CD4-positive, alpha-beta memory T cell (primary cell): ENCODE results near the gene NPAS1. TPM values are rescaled to one million over a fixed set of nuclear protein-coding genes. Genes with fewer than 3 reads are reported as not detected.

Experiments used
- CTCF ChIA-PET: fragments of 350-600 bp; sonication (Branson Sonifier 250); formaldehyde crosslinking; loops from one replicate; lab custom pipeline; 2021; ENCODE audit warnings: inconsistent platforms; ENCODE audit not compliant: partially characterized antibody; lab: Charles Lee
- POLR2A ChIA-PET: fragments of 350-600 bp; sonication (Branson Sonifier 250); formaldehyde crosslinking; loops from one replicate; lab custom pipeline; 2021; ENCODE audit not compliant: partially characterized antibody; lab: Charles Lee
- DNase-seq, 5 donors: peaks; one replicate each; pipeline versions ENCODE4 v3.0.0 to v3.0.0-alpha.2; 2020 to 2022; ENCODE audit warnings: mixed read lengths in 1 of 5
- H3K27ac ChIP-seq: one replicate; pipeline ENCODE4 v1.7.0; 2013; ENCODE audit warnings: low read depth, low read length
- H3K27me3 ChIP-seq: 2 replicates; pipeline ENCODE4 v1.7.0; 2013; ENCODE audit warnings: mild to moderate bottlenecking, low read length, moderate library complexity; ENCODE audit not compliant: insufficient read depth
- H3K36me3 ChIP-seq: 2 replicates; pipeline ENCODE4 v1.7.0; 2013; ENCODE audit warnings: mild to moderate bottlenecking, low read length, moderate library complexity; ENCODE audit not compliant: insufficient read depth
- H3K4me1 ChIP-seq: 2 replicates; pipeline ENCODE4 v1.7.0; 2013; ENCODE audit warnings: mild to moderate bottlenecking, low read length, moderate library complexity; ENCODE audit not compliant: insufficient read depth
- H3K4me3 ChIP-seq, 2 donors: one replicate each; pipeline ENCODE4 v1.7.0; 2013; ENCODE audit warnings: low read length in 2 of 2, mild to moderate bottlenecking in 1 of 2
- H3K9me3 ChIP-seq, 2 donors: one replicate each; pipeline ENCODE4 v1.7.0; 2013; ENCODE audit warnings: low read length in 2 of 2, control low read depth in 1 of 2; ENCODE audit not compliant: control insufficient read depth in 1 of 2
- H3K27ac Mint-ChIP-seq, 7 donors: one replicate each; pipeline ENCODE4 v1.8.0; 2020 to 2021; ENCODE audit warnings: mixed read lengths in 7 of 7, mild to moderate bottlenecking in 6 of 7, inconsistent platforms in 3 of 7, moderate library complexity in 3 of 7
- H3K27me3 Mint-ChIP-seq, 2 donors: one replicate each; pipeline ENCODE4 v1.8.0; 2020 to 2021; ENCODE audit warnings: mixed read lengths in 2 of 2
- H3K36me3 Mint-ChIP-seq, 2 donors: one replicate each; pipeline ENCODE4 v1.8.0; 2020 to 2021; ENCODE audit warnings: mixed read lengths in 2 of 2, inconsistent platforms in 1 of 2, mild to moderate bottlenecking in 1 of 2
- H3K4me1 Mint-ChIP-seq, 4 donors: one replicate each; pipeline ENCODE4 v1.8.0; 2020 to 2021; ENCODE audit warnings: mixed read lengths in 4 of 4, mild to moderate bottlenecking in 1 of 4
- H3K4me3 Mint-ChIP-seq, 8 donors: one replicate each; pipeline ENCODE4 v1.8.0; 2020 to 2021; ENCODE audit warnings: mixed read lengths in 8 of 8, mild to moderate bottlenecking in 7 of 8, moderate library complexity in 6 of 8, inconsistent platforms in 3 of 8
- H3K9me3 Mint-ChIP-seq, 8 donors: one replicate each; pipeline ENCODE4 v1.8.0; 2020 to 2021; ENCODE audit warnings: mixed read lengths in 8 of 8, mild to moderate bottlenecking in 5 of 8, inconsistent platforms in 3 of 8, moderate library complexity in 1 of 8
- intact Hi-C: fragments of 100-400 bp; cut with micrococcal nuclease; formaldehyde crosslinking; loops from one replicate; pipeline ENCODE4 v1.15.1; 2023
- polyA plus RNA-seq, 2 donors: library from polyadenylated mRNA; unstranded; fragments of 300-500 nt; fragmentation: Illumina TruSeq; gene quantifications; one replicate each; pipeline ENCODE4 v1.2.3, GENCODE V29; 2021
- total RNA-seq, 2 experiments: library from RNA; stranded (reverse); gene quantifications; one replicate each; pipeline ENCODE4 v1.2.3, GENCODE V29; 2021

NPAS1 gene
- total and polyA plus RNA-seq, 4 experiments from 2014 or later = 0.35 to 0.64 TPM; not detected in 2

- intact Hi-C loops = no loop called here
- no peak overlapping the region for H3K4me3 Mint-ChIP-seq
- H3K9me3 ChIP-seq = no peaks in the 10 kb centered on the region
- CTCF ChIA-PET = interaction anchor here (1.1 to 3.0 kb wide), 3 partner anchors 30 to 265 kb away, joined by 3 to 19 read pairs (median 3); no protein-coding TSS in a partner anchor
- POLR2A ChIA-PET = interaction anchor here (1.7 kb wide), 1 partner anchor 9 kb away, joined by 4 read pairs; no protein-coding TSS in a partner anchor
- no peak for DNase-seq
- no peaks in the 10 kb centered on the region for H3K9me3 Mint-ChIP-seq
- no peaks in the 10 kb centered on the region for H3K27me3 Mint-ChIP-seq
- H3K36me3 Mint-ChIP-seq = peaks cover 0 to 4% of the 10 kb centered on the region in 2 donors
- H3K4me1 Mint-ChIP-seq = peaks cover 17 to 42% (median 24%) of the 10 kb centered on the region in 4 donors
- peaks cover 16% of the 10 kb centered on the region for H3K4me1 ChIP-seq
- no peak overlapping the region for H3K27ac Mint-ChIP-seq
- no peaks in the 10 kb centered on the region for H3K36me3 ChIP-seq
- no peak overlapping the region for H3K27ac ChIP-seq
- H3K4me3 ChIP-seq = no peak overlapping the region
- H3K27me3 ChIP-seq = no peaks in the 10 kb centered on the region
These were observed 36.5 kb upstream of the NPAS1 start for GRCh38 chr19:46983097-46983496.

- Histone ChIP-seq H3K4me1 (peaks cover 16% of the 10 kb centered on the region), H3K36me3 (no peaks in the 10 kb centered on the region), H3K4me3 (no peak overlapping the region), H3K27me3 (no peaks in the 10 kb centered on the region), H3K27ac (no peak overlapping the region), H3K9me3 (no peaks in the 10 kb centered on the region)
- peaks cover 6 to 16% of the 10 kb centered on the region in 2 donors for H3K36me3 Mint-ChIP-seq
- no peaks in the 10 kb centered on the region for H3K9me3 Mint-ChIP-seq
- H3K27ac Mint-ChIP-seq = peak overlapping the region in 1 of 7 donors; percentile 13
- H3K27me3 Mint-ChIP-seq = no peaks in the 10 kb centered on the region
- no peak overlapping the region for H3K4me3 Mint-ChIP-seq
- DNase-seq = no peak
- ChIA-PET CTCF (interaction anchor here (1.1 to 3.0 kb wide), 3 partner anchors 29 to 263 kb away, joined by 3 to 19 read pairs (median 3); no protein-coding TSS in a partner anchor), POLR2A (no interaction called here)
- peaks cover 17 to 36% (median 20%) of the 10 kb centered on the region in 4 donors for H3K4me1 Mint-ChIP-seq
- intact Hi-C loops = no loop called here
These were observed 35.3 kb upstream of the NPAS1 start for GRCh38 chr19:46984077-46985010.

- CTCF ChIA-PET = interaction anchor here (0.6 to 3.0 kb wide), 4 partner anchors 27 to 237 kb away, joined by 3 to 19 read pairs (median 5); no protein-coding TSS in a partner anchor
- no peaks in the 10 kb centered on the region for H3K27me3 ChIP-seq
- Mint-ChIP-seq H3K9me3 (no peaks in the 10 kb centered on the region), H3K27ac (peak overlapping the region in 3 of 7 donors; percentile 4 to 64 (median 29)), H3K4me1 (peaks cover 13 to 31% (median 15%) of the 10 kb centered on the region in 4 donors), H3K27me3 (no peaks in the 10 kb centered on the region), H3K36me3 (peaks cover 11 to 26% of the 10 kb centered on the region in 2 donors), H3K4me3 (no peak overlapping the region)
- POLR2A ChIA-PET = interaction anchor here (1.0 kb wide), 1 partner anchor 124 kb away, joined by 3 read pairs; no protein-coding TSS in a partner anchor
- intact Hi-C loops = no loop called here
- H3K9me3 ChIP-seq = no peaks in the 10 kb centered on the region
- no peak overlapping the region for H3K27ac ChIP-seq
- H3K4me3 ChIP-seq = no peak overlapping the region
- H3K36me3 ChIP-seq = peaks cover 12% of the 10 kb centered on the region
- H3K4me1 ChIP-seq = peaks cover 11% of the 10 kb centered on the region
- DNase-seq = no peak
These were observed 33.9 kb upstream of the NPAS1 start for GRCh38 chr19:46985542-46986415.

- no peak for DNase-seq
- CTCF ChIA-PET = interaction anchor here (1.0 to 6.9 kb wide), 7 partner anchors 24 to 132 kb away, joined by 3 to 123 read pairs (median 3); no protein-coding TSS in a partner anchor
- Histone ChIP-seq H3K4me1 (peaks cover 14% of the 10 kb centered on the region), H3K9me3 (no peaks in the 10 kb centered on the region), H3K27me3 (no peaks in the 10 kb centered on the region), H3K27ac (no peak overlapping the region), H3K4me3 (no peak overlapping the region), H3K36me3 (peaks cover 33% of the 10 kb centered on the region)
- H3K4me3 Mint-ChIP-seq = no peak overlapping the region
- H3K9me3 Mint-ChIP-seq = no peaks in the 10 kb centered on the region
- POLR2A ChIA-PET = interaction anchor here (1.2 kb wide), 1 partner anchor 121 kb away, joined by 3 read pairs; no protein-coding TSS in a partner anchor
- peaks cover 15 to 30% (median 16%) of the 10 kb centered on the region in 4 donors for H3K4me1 Mint-ChIP-seq
- intact Hi-C loops = no loop called here
- peak overlapping the region in 3 of 7 donors; percentile 36 to 88 (median 51) for H3K27ac Mint-ChIP-seq
- no peaks in the 10 kb centered on the region for H3K27me3 Mint-ChIP-seq
- peaks cover 19 to 39% of the 10 kb centered on the region in 2 donors for H3K36me3 Mint-ChIP-seq
These were observed 30.9 kb upstream of the NPAS1 start for GRCh38 chr19:46988614-46989230.

GRCh38 chr19:46990991-46991676 is 28.5 kb upstream of the NPAS1 start:
- peak overlapping the region in 3 of 8 donors; percentile 2 to 46 (median 34) for H3K4me3 Mint-ChIP-seq
- intact Hi-C loops = loop anchor here (1.0 to 2.0 kb wide), 5 partner anchors 36 to 234 kb away; partner anchors contain the start of gene ARHGAP35
- Histone ChIP-seq H3K4me1 (peaks cover 14% of the 10 kb centered on the region), H3K4me3 (no peak overlapping the region), H3K9me3 (no peaks in the 10 kb centered on the region), H3K27me3 (no peaks in the 10 kb centered on the region), H3K36me3 (peaks cover 40% of the 10 kb centered on the region), H3K27ac (no peak overlapping the region)
- H3K27me3 Mint-ChIP-seq = no peaks in the 10 kb centered on the region
- ChIA-PET CTCF (interaction anchor here (0.5 to 6.9 kb wide), 37 partner anchors 10 to 233 kb away, joined by 3 to 123 read pairs (median 5); partner anchors contain the start of genes AP2S1 and ARHGAP35), POLR2A (interaction anchor here (0.8 to 3.4 kb wide), 10 partner anchors 11 to 134 kb away, joined by 3 to 28 read pairs (median 6); partner anchors contain the start of gene ARHGAP35)
- no peaks in the 10 kb centered on the region for H3K9me3 Mint-ChIP-seq
- peak overlapping the region in 5 of 7 donors; percentile 42 to 59 (median 48) for H3K27ac Mint-ChIP-seq
- DNase-seq = peak; percentile 45 to 64 (median 51)
- peaks cover 20 to 39% of the 10 kb centered on the region in 2 donors for H3K36me3 Mint-ChIP-seq
- H3K4me1 Mint-ChIP-seq = peaks cover 12 to 20% (median 14%) of the 10 kb centered on the region in 4 donors
